ENCODE results near the gene ATP8B4.

Gene ATP8B4

DNA sequence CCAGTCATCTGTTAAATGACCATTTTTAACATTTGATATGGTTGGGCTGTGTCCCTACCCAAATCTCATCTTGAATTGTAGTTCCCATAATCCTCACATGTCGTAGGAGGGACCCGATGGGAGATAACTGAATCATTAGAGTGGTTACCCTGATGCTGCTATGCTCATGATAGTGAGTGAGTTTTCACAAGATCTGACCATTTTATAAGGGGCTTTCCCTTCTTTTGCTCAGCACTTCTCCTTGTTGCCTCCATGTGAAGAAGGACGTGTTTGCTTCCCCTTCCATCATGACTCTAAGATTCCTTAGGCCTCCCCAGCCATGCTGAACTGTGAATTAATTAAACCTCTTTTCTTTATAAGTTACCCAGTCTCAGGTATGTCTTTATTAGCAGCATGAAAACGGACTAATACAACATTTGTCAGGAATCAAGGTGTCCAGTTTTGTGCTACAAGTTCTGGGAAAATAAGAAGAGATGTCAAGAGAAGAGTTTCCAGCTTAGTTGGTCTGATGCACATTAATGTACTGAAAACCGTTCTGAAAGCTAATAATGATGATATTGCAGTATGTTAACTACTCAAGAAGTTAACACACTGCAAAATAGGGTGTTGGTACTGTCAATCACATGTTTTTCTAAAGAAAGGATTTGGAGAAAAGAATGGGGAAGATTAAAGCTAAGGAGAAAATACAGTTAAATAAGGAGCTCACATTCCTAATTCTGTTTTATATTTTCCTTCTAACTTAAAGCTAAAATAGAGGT is 67.9 kb downstream of the ATP8B4 start:
- H3K4me3 ChIP-seq (replicated peaks; ENCODE audit: low read depth, low read length), result no peak overlapping the region
- DNase-seq (ENCODE audit: extremely low read depth, low read depth), result no peak
- TF ChIP-seq, protein P1, sequence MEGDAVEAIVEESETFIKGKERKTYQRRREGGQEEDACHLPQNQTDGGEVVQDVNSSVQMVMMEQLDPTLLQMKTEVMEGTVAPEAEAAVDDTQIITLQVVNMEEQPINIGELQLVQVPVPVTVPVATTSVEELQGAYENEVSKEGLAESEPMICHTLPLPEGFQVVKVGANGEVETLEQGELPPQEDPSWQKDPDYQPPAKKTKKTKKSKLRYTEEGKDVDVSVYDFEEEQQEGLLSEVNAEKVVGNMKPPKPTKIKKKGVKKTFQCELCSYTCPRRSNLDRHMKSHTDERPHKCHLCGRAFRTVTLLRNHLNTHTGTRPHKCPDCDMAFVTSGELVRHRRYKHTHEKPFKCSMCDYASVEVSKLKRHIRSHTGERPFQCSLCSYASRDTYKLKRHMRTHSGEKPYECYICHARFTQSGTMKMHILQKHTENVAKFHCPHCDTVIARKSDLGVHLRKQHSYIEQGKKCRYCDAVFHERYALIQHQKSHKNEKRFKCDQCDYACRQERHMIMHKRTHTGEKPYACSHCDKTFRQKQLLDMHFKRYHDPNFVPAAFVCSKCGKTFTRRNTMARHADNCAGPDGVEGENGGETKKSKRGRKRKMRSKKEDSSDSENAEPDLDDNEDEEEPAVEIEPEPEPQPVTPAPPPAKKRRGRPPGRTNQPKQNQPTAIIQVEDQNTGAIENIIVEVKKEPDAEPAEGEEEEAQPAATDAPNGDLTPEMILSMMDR (IDR thresholded peaks at IDR 0.05; ENCODE audit: low read depth, low read length, missing control alignments), result no peak

DNA sequence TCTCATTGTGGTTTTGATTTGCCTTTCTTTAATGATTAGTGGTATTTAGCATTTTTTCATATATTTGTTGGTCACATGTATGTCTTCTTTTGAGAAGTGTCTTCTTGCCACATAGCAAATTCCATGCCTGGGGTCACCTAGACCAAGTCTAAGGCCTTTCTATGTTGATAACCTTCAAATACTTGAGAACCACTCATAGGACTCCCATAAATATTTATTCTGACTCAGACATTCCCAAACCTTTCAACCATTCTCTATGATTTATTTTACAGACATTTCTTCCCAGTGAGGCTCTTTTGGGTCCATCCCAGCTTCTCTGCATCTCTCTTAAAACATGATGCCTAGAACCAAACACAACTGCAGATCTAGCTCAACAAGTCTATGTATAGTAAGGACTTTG is 69.2 kb downstream of the ATP8B4 start:
- DNase-seq (ENCODE audit: extremely low read depth, low read depth), result no peak
- no peak overlapping the region for H3K4me3 ChIP-seq (replicated peaks; ENCODE audit: low read depth, low read length)
- TF ChIP-seq, protein P1 (IDR thresholded peaks at IDR 0.05; ENCODE audit: low read depth, low read length, missing control alignments), result no peak

DNA sequence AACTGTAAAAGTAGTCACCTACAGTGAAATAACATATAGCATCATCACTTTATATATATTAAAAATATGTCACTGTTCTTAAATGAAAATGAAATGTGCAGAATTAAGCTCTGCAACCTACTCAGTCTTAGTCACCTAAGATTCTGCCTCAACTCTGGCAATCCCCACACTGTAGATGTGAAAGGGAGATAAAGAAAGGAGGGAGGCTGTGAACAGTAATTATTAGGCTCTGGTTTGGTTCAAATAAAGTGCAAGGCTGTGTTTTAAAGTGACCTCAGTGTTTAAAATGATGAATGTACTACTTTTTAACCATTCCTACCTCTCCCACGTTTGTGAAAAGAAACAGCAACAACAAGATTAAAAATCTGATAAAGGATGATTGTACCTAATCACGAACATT is 72.2 kb downstream of the ATP8B4 start:
- TF ChIP-seq, protein P1 (IDR thresholded peaks at IDR 0.05; ENCODE audit: low read depth, low read length, missing control alignments), result no peak
- DNase-seq (ENCODE audit: extremely low read depth, low read depth), result no peak

DNA sequence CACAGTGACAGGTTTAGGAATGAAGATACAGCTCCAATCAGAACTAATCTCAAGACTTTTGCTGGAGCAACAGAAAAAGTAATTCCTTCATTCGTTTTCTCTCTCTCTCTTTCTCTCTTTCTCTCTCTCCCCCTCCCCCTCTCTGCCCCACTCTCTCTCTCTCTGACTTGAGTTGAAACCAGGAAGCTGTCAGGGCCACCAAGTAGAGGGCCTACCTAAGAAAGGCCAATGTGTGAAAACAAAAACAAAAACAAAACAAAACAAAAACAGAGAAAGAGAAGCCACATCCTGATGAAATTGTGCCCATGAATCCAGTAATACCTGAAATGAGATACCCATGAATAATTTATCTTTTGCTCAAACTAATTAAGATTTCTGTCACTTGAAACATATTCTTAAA is 72.9 kb downstream of the ATP8B4 start:
- TF ChIP-seq, protein P1 (IDR thresholded peaks at IDR 0.05; ENCODE audit: low read depth, low read length, missing control alignments), result no peak
- no peak for DNase-seq (ENCODE audit: extremely low read depth, low read depth)
- H3K4me3 ChIP-seq (replicated peaks; ENCODE audit: low read depth, low read length), result no peak overlapping the region

More for the DNA sequence above, 72.2 kb downstream of the ATP8B4 start:
- H3K4me3 ChIP-seq (replicated peaks; ENCODE audit: low read depth, low read length), result no peak overlapping the region

DNA sequence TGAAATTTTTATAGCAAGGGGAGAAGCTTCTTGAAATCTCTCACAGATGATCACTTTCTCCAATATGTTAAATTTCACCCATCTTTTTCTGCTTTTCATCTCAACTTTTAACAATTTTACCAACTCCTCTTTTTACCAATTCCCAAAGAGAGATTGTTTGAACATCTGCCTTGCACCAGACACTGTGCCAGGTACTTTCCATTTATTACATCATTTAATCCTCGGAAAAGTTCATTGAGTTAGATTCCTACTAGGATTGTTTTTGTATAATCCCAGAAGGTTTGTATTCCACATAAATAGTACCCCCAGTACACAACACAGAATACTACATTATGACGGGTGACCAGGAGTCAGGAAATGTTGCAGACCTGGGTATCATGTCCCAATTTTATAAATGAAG is 74.1 kb downstream of the ATP8B4 start:
- no peak overlapping the region for H3K4me3 ChIP-seq (replicated peaks; ENCODE audit: low read depth, low read length)
- no peak for DNase-seq (ENCODE audit: extremely low read depth, low read depth)
- TF ChIP-seq, protein P1 (IDR thresholded peaks at IDR 0.05; ENCODE audit: low read depth, low read length, missing control alignments), result no peak

DNA sequence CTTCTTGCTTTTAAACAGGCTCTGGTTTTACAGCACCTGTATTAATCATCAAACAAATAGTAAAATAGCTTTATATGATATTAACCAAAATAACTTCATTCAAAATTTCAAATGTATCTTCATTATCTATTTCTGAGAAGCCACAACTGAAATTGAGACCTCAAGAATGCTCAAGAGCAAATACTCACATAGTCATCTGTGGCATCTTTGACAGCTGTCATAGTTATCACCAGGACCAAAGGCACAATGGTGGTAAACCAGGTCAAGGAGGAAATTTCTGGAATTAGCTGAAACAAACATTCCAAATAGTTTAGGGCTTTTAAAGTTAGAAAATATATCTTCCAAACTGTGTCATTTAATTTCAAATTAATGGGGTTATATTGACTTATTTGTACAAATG is 74.6 kb downstream of the ATP8B4 start:
- DNase-seq (ENCODE audit: extremely low read depth, low read depth), result no peak
- H3K4me3 ChIP-seq (replicated peaks; ENCODE audit: low read depth, low read length), result no peak overlapping the region
- TF ChIP-seq, protein P1 (IDR thresholded peaks at IDR 0.05; ENCODE audit: low read depth, low read length, missing control alignments), result no peak

DNA sequence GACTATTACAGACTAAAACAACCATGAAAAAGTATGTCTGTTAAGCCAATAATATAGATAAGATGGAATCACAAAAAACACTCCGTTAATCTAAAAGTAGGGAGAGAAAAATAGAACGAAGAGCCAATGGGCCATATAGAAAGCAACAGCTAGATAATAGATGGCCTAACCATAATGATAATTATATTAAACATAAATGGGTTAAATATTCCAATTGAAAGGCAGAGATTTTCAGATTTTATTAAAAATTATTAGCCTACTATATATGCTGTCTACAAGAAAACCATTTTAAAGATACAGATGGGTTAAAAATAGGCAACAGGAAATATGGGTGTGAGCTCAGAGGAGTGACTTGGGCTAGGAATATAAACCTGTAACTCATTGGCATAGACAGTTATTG is 76.3 kb downstream of the ATP8B4 start:
- no peak for DNase-seq (ENCODE audit: extremely low read depth, low read depth)
- H3K4me3 ChIP-seq (replicated peaks; ENCODE audit: low read depth, low read length), result no peak overlapping the region

More for the DNA sequence above, 76.3 kb downstream of the ATP8B4 start:
- TF ChIP-seq, protein P1 (IDR thresholded peaks at IDR 0.05; ENCODE audit: low read depth, low read length, missing control alignments), result no peak
